HG03066 (cell line): ENCODE data around the gene ABHD2.
"Not testable (repeated sequence)": the region's sequence is repeated elsewhere in the genome, so short reads cannot be mapped to it uniquely, and the experiment has no call there.

Source experiments
- ATAC-seq: cut with Tn5 transposase; IDR thresholded peaks from one replicate; pipeline ENCODE4 v1.9.1; 2021; ENCODE audit warnings: low read depth; ENCODE audit not compliant: unreplicated experiment

Gene ABHD2, protein sequence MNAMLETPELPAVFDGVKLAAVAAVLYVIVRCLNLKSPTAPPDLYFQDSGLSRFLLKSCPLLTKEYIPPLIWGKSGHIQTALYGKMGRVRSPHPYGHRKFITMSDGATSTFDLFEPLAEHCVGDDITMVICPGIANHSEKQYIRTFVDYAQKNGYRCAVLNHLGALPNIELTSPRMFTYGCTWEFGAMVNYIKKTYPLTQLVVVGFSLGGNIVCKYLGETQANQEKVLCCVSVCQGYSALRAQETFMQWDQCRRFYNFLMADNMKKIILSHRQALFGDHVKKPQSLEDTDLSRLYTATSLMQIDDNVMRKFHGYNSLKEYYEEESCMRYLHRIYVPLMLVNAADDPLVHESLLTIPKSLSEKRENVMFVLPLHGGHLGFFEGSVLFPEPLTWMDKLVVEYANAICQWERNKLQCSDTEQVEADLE

DNA sequence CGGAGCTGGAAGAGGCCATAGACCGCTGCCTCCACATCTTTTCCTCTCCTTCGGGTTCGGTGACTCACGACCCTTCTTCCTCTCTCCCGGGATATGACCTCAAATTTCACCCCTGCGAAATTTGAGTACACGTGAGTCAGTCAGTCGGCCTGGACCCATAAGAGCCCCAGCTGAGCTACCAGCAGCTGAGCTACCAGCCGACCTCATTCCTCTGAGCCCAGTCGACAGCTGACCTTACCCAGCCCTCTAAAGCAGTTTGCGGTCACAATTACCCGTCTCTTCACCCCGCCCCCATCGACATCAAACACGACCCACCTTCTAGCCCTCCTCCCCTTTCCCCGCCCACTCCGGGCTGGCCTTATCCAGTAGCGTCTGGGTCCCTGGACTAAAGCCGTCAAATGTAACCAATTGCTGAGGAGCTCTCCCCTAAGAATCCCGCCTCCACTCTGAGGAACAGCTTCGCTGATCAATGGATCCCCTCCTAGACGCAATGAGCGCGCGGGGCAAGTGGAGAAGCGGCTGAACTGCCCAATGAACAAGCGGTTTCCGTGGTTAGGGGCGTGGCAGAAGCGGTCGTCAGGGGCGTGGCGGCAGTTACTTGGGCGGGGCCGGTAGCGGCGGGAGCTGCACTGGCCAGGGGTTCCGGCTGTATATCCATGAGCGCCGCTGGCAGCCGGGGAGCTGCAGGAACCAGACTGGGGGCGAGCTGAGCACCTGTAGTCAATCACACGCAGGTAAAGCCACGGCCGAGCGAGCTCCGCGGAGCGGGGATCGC is at the start of gene ABHD2:
TSS of gene ABHD2 (plus strand) at position 627 of the 775 bp plus-strand sequence. CDS start 27,872 bp downstream, outside the sequence.
- peak; percentile 96 for ATAC-seq

- no peak for ATAC-seq
Measured at GRCh38 chr15:89039142-89039541, 49.1 kb upstream of the ABHD2 start.

- ATAC-seq, result no peak
Measured at GRCh38 chr15:89041507-89041906, 46.7 kb upstream of the ABHD2 start.

DNA sequence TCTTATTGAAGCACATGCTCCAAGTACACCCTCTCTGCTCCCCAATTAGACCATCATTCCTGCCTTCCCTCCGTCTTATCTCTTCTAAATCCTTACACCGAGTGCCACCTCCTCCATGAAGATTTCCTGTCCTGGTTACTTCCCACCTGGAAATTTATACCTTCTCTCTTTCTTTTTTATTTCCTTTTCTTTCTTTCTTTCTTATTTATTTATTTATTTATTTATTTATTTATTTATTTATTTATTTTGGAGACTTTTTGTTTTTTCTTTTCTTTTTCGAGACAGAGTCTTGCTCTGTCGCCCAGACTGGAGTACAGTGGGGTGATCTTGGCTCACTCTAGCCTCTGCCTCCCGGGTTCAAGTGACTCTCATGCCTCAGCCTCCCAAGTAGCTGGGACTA is 45.9 kb upstream of the ABHD2 start:
- no peak for ATAC-seq

- no peak for ATAC-seq
Measured at GRCh38 chr15:89043031-89044002, 44.9 kb upstream of the ABHD2 start.

GRCh38 chr15:89049016-89049666 is 39.1 kb upstream of the ABHD2 start:
- ATAC-seq, result not testable (repeated sequence)

DNA sequence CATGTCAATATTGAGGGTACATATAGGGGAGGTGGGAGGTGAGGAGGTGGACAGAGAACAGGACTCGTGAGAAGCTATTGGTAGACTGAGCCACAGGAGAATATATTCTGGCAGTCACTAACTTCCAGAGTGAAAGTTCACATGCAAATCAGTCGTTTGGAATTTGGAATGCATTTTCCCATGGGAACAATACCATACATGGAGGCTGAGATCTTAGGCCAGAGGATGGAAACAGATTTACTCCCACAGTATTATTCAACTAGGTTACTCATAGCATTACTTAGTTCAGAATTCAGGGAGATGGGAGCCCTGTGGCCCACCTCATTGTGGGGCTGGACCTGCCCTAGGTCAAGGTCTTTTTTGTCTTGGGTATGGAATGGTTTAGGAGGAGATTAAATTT is 36.4 kb upstream of the ABHD2 start:
- no peak for ATAC-seq

GRCh38 chr15:89052474-89052873 is 35.8 kb upstream of the ABHD2 start:
- ATAC-seq, result no peak

DNA sequence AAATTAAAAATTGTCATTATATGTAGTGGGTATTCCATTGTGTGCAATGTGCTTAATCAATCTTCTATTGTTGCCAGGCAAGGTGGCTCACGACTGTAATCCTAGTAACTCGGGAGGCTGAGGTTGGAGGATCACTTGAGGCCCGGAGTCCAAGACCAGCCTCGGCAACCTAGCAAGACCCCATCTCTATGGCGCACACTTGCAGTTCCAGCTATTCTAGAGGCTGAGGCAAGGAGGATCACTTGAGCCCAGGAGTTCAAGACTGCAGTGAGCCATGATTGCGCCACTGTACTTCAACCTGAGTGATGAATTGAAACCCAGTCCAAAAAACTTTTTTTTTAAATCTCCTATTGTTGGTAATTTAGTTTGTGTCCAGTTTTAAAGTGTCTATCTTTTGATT is 33.4 kb upstream of the ABHD2 start:
- ATAC-seq, result no peak

DNA sequence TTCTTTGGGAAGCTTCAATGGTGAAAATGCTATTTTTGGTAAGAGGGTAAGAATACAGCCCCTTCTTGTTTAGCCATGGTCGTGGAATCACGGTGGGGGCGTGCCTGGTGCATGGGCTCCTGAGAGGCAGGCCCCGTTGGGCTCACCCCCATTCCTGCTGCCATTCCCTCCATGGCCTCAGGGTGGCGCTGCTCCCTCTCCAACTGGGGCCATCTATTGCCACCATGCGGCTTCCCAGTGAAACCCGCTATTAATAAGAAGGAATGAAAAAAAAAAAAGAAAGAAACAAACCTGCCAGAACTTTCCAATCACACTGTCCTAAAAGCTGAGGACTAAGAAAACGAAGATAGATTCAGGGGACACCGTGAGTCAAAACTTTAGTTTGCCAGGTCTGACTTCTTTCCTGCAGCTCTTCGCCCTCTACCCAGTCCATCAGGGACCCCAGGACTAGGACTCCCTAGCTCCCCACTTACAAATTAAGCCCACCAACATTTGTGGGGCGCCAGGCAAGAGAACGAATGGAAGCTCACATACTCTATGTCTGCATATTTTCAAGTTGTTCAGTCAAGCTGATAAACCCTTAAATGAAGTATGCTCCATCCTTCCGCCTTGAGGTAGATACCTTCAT is 30.6 kb upstream of the ABHD2 start:
- ATAC-seq, result peak; percentile 82

GRCh38 chr15:89058376-89058775 is 29.9 kb upstream of the ABHD2 start:
- ATAC-seq, result no peak

GRCh38 chr15:89058876-89059405 is 29.3 kb upstream of the ABHD2 start:
- no peak for ATAC-seq

GRCh38 chr15:89066280-89066679 is 22.0 kb upstream of the ABHD2 start:
- no peak for ATAC-seq

DNA sequence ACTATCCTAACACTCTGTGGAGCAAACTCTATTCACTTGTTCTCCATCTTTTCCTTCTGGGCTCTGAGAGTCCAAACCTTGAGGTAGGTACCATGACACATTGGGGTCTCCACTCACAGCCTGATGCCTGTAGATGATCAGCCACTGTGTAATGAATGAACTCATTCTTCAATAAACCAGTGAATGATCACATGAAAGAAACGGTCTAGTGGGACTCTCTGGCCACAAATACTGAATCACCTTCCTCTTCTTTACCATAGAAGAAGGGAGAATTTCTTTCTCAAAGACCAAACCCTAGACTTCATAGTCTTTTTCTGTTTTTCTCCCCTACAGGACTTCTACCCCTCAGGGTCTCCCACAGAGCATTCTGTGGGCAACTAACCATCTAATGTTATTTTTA is 20.5 kb upstream of the ABHD2 start:
- peak; percentile 48 for ATAC-seq

DNA sequence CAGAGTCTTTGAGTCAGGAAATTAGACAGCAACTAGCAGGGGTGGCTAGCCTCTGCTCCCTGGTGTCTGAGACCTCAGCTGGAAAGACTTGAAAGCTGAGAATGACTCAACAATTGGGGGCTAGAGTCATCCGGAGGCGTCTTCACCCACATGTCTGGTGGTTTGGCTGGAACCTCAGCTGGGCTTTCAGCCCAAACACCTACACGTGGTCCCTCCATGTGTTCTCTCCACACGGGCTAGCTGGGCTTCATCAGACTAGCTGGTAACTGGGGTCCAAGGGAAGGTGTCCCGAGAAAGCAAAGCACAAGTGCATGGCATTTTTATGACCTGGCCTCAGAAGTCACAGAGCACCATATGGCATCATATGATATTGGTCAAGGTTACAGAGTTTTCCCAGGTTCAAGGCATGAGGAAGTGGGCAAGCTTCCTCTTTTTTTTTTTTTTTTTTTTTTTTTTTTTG is 19.9 kb upstream of the ABHD2 start:
- peak; percentile 85 for ATAC-seq

GRCh38 chr15:89070197-89071124 is 17.8 kb upstream of the ABHD2 start:
- no peak for ATAC-seq

DNA sequence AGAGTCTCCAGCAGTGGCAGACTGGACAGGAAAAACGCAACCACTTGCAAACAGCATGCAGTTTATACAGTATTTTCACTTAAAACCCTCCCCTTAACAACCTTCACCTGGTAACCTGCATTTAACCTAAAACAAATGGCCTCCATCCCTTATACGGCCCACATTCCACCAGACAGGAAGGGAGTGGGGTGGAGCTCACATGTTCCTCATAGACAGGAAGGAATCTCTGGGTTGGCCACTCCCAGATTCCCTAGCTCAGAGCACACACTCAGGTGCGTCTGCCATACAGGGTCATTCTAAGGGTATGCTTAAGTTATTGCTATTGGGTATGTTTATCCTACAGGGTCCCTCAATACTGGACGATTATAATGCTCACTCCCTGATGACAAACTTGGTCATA is 16.8 kb upstream of the ABHD2 start:
- no peak for ATAC-seq

GRCh38 chr15:89072277-89072869 is 15.9 kb upstream of the ABHD2 start:
- no peak for ATAC-seq
